ENCODE data around the gene HMG20B. TPM values are rescaled to one million over a fixed set of nuclear protein-coding genes. Genes with fewer than 3 reads are reported as not detected.

Gene HMG20B
- total and polyA plus RNA-seq, 2 of the 8 experiments (the other 6 are each of a cell fraction or from before 2014, with no cell fraction given): 42.9 to 74.2 TPM

DNA sequence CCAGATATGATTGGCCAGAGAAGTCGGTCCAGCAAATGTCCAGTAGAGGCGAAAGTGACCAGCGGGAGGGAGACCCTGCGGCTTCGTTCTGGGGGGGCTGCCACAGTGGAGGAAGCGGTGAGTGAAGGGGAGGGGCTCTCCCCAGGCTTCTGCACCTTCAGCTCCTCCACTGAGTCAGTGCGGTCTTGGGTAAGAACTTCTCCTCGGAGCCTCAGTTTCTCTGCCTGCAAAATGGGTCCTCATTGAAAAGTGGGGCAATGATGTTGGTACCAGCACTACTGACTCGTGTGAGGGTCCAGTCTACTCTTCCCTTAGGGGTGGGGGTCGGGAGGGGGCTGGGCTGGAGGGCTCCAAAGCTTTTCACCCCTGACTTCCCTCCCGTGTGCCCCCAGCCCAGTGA is 16.7 kb downstream of the HMG20B start:
- peaks cover 0 to 4% (median 0%) of the 10 kb centered on the region in 4 experiments; a peak in 3 of 7 replicates for H3K4me1 ChIP-seq (replicated peaks in 1 of 4; ENCODE audit: control insufficient read depth in 3 of 4, insufficient read depth in 4 of 4, low read length in 3 of 4)
- no peak overlapping the region for H4K8ac ChIP-seq (ENCODE audit: extremely low read depth, insufficient read depth, low read length)
- no peak overlapping the region for H2BK12ac ChIP-seq (ENCODE audit: low read depth, low read length)
- no peak overlapping the region for H2AK5ac ChIP-seq (ENCODE audit: low read depth, low read length)
- peaks cover 5% of the 10 kb centered on the region; the same call in 1 of the 2 replicates for H3K23me2 ChIP-seq (ENCODE audit: low read depth, low read length)
- no peak overlapping the region for H3K4me2 ChIP-seq (ENCODE audit: insufficient read depth in 1 of 2, low read depth in 2 of 2, low read length in 2 of 2)
- ChIA-PET CTCF (ENCODE audit: partially characterized antibody) (interaction anchor here (0.5 to 3.9 kb wide), 3 partner anchors 14 to 199 kb away, joined by 3 to 8 read pairs (median 3); no protein-coding TSS in a partner anchor), POLR2A (ENCODE audit: partially characterized antibody) (interaction anchor here (1.1 kb wide), 1 partner anchor 11 kb away, joined by 3 read pairs; no protein-coding TSS in a partner anchor)
- no peaks in the 10 kb centered on the region; the same call in 1 of the 2 replicates for H3K79me1 ChIP-seq (ENCODE audit: low read depth, low read length)
- H2BK5ac ChIP-seq (ENCODE audit: low read depth, low read length): no peak overlapping the region
- no peaks in the 10 kb centered on the region for H3K36me3 ChIP-seq (ENCODE audit: control insufficient read depth in 2 of 4, insufficient read depth in 4 of 4, low read length in 3 of 4)
- no peak overlapping the region for H2BK20ac ChIP-seq (ENCODE audit: low read length)
- H4K20me1 ChIP-seq (replicated peaks in 1 of 2; ENCODE audit: control insufficient read depth in 1 of 2, insufficient read depth in 2 of 2, low read length in 2 of 2): peaks cover 0 to 2% of the 10 kb centered on the region in 2 experiments
- H2AFZ ChIP-seq (ENCODE audit: low read length): no peak overlapping the region
- peaks cover 11 to 21% (median 15%) of the 10 kb centered on the region in 4 experiments; a peak in 6 of 7 replicates for H3K27me3 ChIP-seq (replicated peaks in 1 of 4; ENCODE audit: control insufficient read depth in 3 of 4, extremely low read depth in 1 of 4, insufficient read depth in 3 of 4, low read length in 3 of 4)
- H3K9ac ChIP-seq (replicated peaks in 1 of 4; ENCODE audit: extremely low read depth in 1 of 4, low read depth in 3 of 4, low read length in 3 of 4): no peak overlapping the region
- FAIRE-seq (no peak), DNase-seq (ENCODE audit: low read depth in 1 of 2, low spot score in 2 of 2) (no peak)
- H3K4ac ChIP-seq (replicated peaks; ENCODE audit: insufficient read length, low read depth, low read length): no peak overlapping the region
- no peak overlapping the region for H3K56ac ChIP-seq (replicated peaks; ENCODE audit: insufficient read length, low read depth, low read length)
- H2BK120ac ChIP-seq (replicated peaks; ENCODE audit: low read depth, low read length): no peak overlapping the region
- no peak overlapping the region for H2BK15ac ChIP-seq (ENCODE audit: low read length)
- H3K18ac ChIP-seq (ENCODE audit: extremely low read depth, low read length): no peak overlapping the region
- no peaks in the 10 kb centered on the region for H3K79me2 ChIP-seq (ENCODE audit: control insufficient read depth in 1 of 2, insufficient read depth in 2 of 2, low read length in 2 of 2)
- no peak overlapping the region for H4K5ac ChIP-seq (ENCODE audit: insufficient read length, low read depth, low read length)
- peaks cover 4 to 9% of the 10 kb centered on the region in 2 experiments; a peak in 3 of 4 replicates for H3K9me3 ChIP-seq (ENCODE audit: insufficient read depth in 2 of 2, low read depth in 1 of 2, low read length in 1 of 2)
- no peak overlapping the region for H3K4me3 ChIP-seq (ENCODE audit: extremely low read depth in 1 of 4, insufficient read depth in 2 of 4, low read depth in 3 of 4, low read length in 4 of 4)
- H3K23ac ChIP-seq (ENCODE audit: insufficient read length): no peak overlapping the region
- H4K91ac ChIP-seq (replicated peaks; ENCODE audit: insufficient read length, low read length): no peak overlapping the region
- no peak overlapping the region for H3K27ac ChIP-seq (ENCODE audit: low read depth, low read length)
- no peak overlapping the region for H3K14ac ChIP-seq (ENCODE audit: insufficient read length)
- WGBS, 2 experiments (ENCODE audit: extremely low coverage in 1 of 2, insufficient coverage in 1 of 2, insufficient read length in 1 of 2, insufficient replicate concordance in 2 of 2, low coverage in 1 of 2, low lambda C conversion rate in 2 of 2, missing lambda C conversion rate in 1 of 2): 81% methylated on average over 11 of the region's 11 CpGs; no CpG with 5 or more reads in 1 of the 2 experiments
- TF ChIP-seq RXRA (IDR thresholded peaks at IDR 0.05; ENCODE audit: insufficient read depth, low read depth, low read length) (no peak), SIN3A (conservative IDR thresholded peaks at IDR 0.05 in 1 of 2, IDR thresholded peaks at IDR 0.05 in 1 of 2; ENCODE audit: low read depth in 1 of 2, low read length in 2 of 2) (no peak), CREB1 (IDR thresholded peaks at IDR 0.05) (no peak), PHF8 (conservative IDR thresholded peaks at IDR 0.05; ENCODE audit: low read depth, low read length) (no peak), POLR2AphosphoS5 (IDR thresholded peaks at IDR 0.05; ENCODE audit: low read depth, low read length) (no peak), TAF1 (IDR thresholded peaks at IDR 0.05; ENCODE audit: low read depth, low read length) (no peak), MAFK (IDR thresholded peaks at IDR 0.05; ENCODE audit: low read depth, low read length) (no peak), SP1 (IDR thresholded peaks at IDR 0.05; ENCODE audit: low read depth, low read length) (no peak), CHD2 (IDR thresholded peaks at IDR 0.05; ENCODE audit: low read length) (no peak), TEAD4 (IDR thresholded peaks at IDR 0.05; ENCODE audit: low read depth, low read length) (no peak), EP300 (IDR thresholded peaks at IDR 0.05; ENCODE audit: borderline replicate concordance in 1 of 2, low read depth in 2 of 2, low read length in 2 of 2) (no peak), KDM1A (IDR thresholded peaks at IDR 0.05; ENCODE audit: borderline replicate concordance, low read length) (no peak), EZH2 (IDR thresholded peaks at IDR 0.05; ENCODE audit: low read depth, low read length, severe bottlenecking) (no peak), TCF12 (IDR thresholded peaks at IDR 0.05; ENCODE audit: low read depth, low read length) (no peak)
